ENCODE data around the gene FXYD2.

DNA sequence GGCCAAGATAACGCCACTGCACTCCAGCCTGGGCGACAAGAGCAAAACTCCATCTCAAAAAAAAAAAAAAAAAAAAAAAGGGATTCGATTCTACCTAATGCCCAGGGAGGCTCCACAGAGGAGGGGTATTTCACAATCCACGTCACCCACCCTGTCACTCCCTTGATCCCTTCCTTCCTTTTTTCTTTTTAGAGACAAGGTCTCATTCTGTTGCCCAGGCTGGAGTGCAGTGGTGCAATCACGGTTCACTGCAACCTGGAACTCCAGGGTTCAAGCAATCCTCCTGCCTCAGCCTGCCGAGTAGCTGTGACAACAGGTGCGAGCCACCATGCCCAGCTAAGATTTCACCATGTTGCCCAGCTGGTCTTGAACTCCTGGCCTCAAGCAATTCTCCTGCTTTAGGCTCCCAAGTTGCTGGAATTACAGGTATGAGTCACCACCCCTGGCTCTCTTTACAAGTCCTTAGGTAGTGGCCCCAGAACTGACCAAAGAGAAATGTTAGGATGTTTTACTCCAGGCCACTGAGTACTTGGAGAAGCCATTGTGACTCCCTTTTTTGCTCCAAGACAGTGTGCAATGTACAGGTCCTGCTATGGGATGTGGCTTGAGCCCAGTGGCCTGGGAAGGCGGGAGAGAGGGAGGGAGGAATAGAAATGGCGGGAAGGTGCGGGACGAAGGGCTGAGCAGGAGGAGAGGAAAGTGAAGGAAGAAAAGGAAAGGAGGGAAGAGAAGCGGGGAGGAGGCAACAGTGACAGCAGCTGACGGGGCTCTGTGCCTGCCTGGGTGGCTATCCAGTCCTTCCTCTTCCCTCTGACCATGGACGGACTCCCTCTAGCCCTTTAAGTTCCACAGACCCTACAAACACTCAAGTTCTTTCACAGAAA is 11.8 kb upstream of the FXYD2 start:
- TF ChIP-seq, protein P1, sequence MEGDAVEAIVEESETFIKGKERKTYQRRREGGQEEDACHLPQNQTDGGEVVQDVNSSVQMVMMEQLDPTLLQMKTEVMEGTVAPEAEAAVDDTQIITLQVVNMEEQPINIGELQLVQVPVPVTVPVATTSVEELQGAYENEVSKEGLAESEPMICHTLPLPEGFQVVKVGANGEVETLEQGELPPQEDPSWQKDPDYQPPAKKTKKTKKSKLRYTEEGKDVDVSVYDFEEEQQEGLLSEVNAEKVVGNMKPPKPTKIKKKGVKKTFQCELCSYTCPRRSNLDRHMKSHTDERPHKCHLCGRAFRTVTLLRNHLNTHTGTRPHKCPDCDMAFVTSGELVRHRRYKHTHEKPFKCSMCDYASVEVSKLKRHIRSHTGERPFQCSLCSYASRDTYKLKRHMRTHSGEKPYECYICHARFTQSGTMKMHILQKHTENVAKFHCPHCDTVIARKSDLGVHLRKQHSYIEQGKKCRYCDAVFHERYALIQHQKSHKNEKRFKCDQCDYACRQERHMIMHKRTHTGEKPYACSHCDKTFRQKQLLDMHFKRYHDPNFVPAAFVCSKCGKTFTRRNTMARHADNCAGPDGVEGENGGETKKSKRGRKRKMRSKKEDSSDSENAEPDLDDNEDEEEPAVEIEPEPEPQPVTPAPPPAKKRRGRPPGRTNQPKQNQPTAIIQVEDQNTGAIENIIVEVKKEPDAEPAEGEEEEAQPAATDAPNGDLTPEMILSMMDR (IDR thresholded peaks at IDR 0.05) = no peak
- TF ChIP-seq, protein P2, sequence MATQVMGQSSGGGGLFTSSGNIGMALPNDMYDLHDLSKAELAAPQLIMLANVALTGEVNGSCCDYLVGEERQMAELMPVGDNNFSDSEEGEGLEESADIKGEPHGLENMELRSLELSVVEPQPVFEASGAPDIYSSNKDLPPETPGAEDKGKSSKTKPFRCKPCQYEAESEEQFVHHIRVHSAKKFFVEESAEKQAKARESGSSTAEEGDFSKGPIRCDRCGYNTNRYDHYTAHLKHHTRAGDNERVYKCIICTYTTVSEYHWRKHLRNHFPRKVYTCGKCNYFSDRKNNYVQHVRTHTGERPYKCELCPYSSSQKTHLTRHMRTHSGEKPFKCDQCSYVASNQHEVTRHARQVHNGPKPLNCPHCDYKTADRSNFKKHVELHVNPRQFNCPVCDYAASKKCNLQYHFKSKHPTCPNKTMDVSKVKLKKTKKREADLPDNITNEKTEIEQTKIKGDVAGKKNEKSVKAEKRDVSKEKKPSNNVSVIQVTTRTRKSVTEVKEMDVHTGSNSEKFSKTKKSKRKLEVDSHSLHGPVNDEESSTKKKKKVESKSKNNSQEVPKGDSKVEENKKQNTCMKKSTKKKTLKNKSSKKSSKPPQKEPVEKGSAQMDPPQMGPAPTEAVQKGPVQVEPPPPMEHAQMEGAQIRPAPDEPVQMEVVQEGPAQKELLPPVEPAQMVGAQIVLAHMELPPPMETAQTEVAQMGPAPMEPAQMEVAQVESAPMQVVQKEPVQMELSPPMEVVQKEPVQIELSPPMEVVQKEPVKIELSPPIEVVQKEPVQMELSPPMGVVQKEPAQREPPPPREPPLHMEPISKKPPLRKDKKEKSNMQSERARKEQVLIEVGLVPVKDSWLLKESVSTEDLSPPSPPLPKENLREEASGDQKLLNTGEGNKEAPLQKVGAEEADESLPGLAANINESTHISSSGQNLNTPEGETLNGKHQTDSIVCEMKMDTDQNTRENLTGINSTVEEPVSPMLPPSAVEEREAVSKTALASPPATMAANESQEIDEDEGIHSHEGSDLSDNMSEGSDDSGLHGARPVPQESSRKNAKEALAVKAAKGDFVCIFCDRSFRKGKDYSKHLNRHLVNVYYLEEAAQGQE (IDR thresholded peaks at IDR 0.05; ENCODE audit: insufficient read depth in 1 of 2, low read depth in 2 of 2, low read length in 1 of 2) = no peak
- TF ChIP-seq POLR2AphosphoS5 (IDR thresholded peaks at IDR 0.05; ENCODE audit: low read depth, low read length) (no peak), SIN3A (IDR thresholded peaks at IDR 0.05; ENCODE audit: borderline replicate concordance, insufficient read depth, low read depth, low read length) (no peak), TCF7L2 (IDR thresholded peaks at IDR 0.05; ENCODE audit: low read depth, low read length) (no peak)
